ENCODE data around the gene PDE9A.

Gene PDE9A

DNA sequence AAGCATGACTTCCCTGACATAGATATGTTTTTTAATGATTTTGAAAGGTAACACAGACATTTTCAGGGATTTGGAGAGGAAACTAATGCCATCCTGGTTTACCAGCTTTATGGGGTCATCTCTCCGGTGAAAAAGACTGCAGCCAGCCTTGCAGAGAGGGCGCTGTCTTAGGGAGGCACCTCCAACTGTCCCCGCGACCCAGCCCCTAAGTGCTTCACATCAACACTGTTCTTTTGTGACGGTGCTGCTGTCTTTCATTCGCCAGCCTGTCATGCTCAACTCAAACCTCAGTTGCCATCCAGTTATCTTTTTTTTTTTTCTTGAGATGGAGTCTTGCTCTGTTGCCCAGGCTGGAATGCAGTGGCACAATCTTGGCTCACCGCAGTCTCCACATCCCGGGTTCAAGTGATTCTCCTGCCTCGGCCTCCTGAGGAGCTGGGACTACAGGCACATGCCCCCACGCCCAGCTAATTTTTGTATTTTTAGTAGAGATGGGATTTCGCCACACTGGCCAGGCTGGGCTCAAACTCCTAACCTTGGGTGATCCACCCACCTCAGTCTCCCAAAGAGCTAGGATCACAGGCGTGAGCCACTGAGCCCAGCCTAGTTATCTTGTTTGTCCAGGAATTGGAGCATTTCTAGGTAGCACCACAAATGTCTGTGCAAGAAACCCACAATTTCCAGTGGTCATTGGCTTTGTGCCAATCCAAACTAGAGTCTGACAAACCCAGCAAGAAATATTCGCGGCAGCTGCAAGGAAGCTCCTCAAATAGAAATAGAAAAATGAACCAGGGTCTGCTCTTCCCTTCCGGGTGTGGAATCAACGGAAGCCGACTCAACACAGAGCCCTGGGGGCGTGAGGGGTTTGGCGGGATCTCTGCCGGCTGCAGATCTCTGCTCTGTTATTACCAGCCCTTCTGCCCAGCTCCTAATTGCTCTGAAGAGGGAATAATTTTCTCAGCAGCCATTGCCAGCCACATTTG is 24.2 kb downstream of the PDE9A start:
- no peak for TF ChIP-seq SIN3A (IDR thresholded peaks at IDR 0.05; ENCODE audit: borderline replicate concordance, insufficient read depth, low read length)
- no peak for TF ChIP-seq FOXP2 (optimal IDR thresholded peaks at IDR 0.05; ENCODE audit: borderline replicate concordance, extremely low read depth, extremely low read length, insufficient read depth)
- TF ChIP-seq TAF1 (IDR thresholded peaks at IDR 0.05; ENCODE audit: borderline replicate concordance, insufficient read depth, low read length), result no peak
- TF ChIP-seq POLR2AphosphoS5 (IDR thresholded peaks at IDR 0.05; ENCODE audit: low read depth, low read length), result no peak
- TF ChIP-seq, protein P1, sequence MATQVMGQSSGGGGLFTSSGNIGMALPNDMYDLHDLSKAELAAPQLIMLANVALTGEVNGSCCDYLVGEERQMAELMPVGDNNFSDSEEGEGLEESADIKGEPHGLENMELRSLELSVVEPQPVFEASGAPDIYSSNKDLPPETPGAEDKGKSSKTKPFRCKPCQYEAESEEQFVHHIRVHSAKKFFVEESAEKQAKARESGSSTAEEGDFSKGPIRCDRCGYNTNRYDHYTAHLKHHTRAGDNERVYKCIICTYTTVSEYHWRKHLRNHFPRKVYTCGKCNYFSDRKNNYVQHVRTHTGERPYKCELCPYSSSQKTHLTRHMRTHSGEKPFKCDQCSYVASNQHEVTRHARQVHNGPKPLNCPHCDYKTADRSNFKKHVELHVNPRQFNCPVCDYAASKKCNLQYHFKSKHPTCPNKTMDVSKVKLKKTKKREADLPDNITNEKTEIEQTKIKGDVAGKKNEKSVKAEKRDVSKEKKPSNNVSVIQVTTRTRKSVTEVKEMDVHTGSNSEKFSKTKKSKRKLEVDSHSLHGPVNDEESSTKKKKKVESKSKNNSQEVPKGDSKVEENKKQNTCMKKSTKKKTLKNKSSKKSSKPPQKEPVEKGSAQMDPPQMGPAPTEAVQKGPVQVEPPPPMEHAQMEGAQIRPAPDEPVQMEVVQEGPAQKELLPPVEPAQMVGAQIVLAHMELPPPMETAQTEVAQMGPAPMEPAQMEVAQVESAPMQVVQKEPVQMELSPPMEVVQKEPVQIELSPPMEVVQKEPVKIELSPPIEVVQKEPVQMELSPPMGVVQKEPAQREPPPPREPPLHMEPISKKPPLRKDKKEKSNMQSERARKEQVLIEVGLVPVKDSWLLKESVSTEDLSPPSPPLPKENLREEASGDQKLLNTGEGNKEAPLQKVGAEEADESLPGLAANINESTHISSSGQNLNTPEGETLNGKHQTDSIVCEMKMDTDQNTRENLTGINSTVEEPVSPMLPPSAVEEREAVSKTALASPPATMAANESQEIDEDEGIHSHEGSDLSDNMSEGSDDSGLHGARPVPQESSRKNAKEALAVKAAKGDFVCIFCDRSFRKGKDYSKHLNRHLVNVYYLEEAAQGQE (IDR thresholded peaks at IDR 0.05; ENCODE audit: insufficient read depth in 1 of 2, low read depth in 2 of 2, low read length in 2 of 2), result no peak

DNA sequence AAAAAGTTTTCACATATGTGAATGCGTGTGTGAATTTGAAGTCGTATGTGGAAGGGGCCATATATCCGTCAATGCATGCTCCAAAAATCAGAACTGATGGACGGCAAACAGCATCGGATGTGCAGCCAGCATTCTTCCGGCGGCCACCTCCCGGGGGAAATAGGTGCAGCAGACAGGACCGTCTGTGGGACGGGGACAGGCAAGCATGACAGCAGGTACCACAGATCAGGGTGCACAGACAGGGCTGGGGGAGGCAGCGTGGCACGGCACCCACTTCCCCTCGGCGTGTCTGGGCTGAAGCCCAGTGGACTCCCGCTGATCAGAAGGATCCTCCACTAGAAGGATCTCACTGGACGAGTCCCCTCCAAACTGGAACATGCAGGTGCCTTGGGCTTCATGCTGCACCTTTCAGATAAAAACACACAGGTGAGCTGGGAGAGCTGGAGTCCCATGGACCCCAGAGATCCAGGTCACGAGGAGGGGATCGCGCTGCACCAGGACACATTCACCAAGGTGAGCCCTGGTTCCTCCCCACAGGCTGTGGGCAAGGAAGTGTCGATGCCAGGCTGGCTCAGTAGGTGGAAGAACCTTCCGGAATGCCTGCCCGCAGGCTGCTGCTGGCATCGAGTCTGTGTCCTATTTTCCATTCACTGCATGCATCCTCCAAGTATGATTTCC is 25.3 kb downstream of the PDE9A start:
- TF ChIP-seq, protein P1 (IDR thresholded peaks at IDR 0.05; ENCODE audit: insufficient read depth in 1 of 2, low read depth in 2 of 2, low read length in 2 of 2), result no peak
- TF ChIP-seq POLR2AphosphoS5 (IDR thresholded peaks at IDR 0.05; ENCODE audit: low read depth, low read length) (no peak), SIN3A (IDR thresholded peaks at IDR 0.05; ENCODE audit: borderline replicate concordance, insufficient read depth, low read length) (no peak), FOXP2 (optimal IDR thresholded peaks at IDR 0.05; ENCODE audit: borderline replicate concordance, extremely low read depth, extremely low read length, insufficient read depth) (no peak)

DNA sequence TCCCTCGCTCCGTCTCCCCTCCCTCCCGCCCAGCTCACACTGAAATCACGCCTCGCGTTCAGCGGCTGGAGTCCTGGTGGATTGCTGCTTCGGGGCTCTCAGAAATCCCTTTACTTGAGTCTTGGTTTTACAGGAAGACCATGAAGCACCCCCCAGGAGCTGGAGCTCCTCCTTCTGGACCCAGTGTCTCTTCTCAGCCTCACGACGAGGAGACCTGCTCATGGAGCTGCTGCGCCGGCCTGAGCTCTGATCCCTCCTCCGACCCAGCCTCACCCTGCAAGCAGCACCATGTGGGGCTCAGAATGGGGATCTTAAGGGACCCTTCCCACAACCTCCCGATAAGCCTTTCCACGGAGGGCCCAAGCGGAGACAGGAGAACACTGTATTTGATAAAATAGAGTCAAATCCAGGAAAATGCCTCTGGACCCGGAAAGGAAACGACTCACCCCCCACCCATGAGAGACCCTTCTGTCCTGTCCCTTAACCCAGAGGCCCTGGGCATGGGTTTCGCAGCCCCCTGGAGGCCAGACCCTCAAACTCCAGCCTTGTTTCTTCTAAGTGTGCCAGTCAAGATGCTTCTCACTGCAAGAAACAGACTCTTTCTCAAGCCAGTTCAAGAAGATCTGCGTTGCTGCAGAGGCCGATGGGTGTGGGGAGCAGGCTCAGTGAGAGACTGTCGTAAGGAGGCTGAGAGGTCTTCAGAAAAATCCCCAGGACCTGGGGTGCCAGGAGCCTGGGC is 26.1 kb downstream of the PDE9A start:
- TF ChIP-seq TAF1 (IDR thresholded peaks at IDR 0.05; ENCODE audit: borderline replicate concordance, insufficient read depth, low read length) (no peak), SIN3A (IDR thresholded peaks at IDR 0.05; ENCODE audit: borderline replicate concordance, insufficient read depth, low read length) (no peak), POLR2AphosphoS5 (IDR thresholded peaks at IDR 0.05; ENCODE audit: low read depth, low read length) (no peak), FOXP2 (optimal IDR thresholded peaks at IDR 0.05; ENCODE audit: borderline replicate concordance, extremely low read depth, extremely low read length, insufficient read depth) (no peak)
- TF ChIP-seq, protein P1 (IDR thresholded peaks at IDR 0.05; ENCODE audit: insufficient read depth in 1 of 2, low read depth in 2 of 2, low read length in 2 of 2), result no peak

- no peak for TF ChIP-seq SIN3A (IDR thresholded peaks at IDR 0.05; ENCODE audit: borderline replicate concordance, insufficient read depth, low read length)
- no peak for TF ChIP-seq POLR2AphosphoS5 (IDR thresholded peaks at IDR 0.05; ENCODE audit: low read depth, low read length)
- no peak for TF ChIP-seq TAF1 (IDR thresholded peaks at IDR 0.05; ENCODE audit: borderline replicate concordance, insufficient read depth, low read length)
- no peak for TF ChIP-seq FOXP2 (optimal IDR thresholded peaks at IDR 0.05; ENCODE audit: borderline replicate concordance, extremely low read depth, extremely low read length, insufficient read depth)
- TF ChIP-seq, protein P1 (IDR thresholded peaks at IDR 0.05; ENCODE audit: insufficient read depth in 1 of 2, low read depth in 2 of 2, low read length in 2 of 2), result no peak
These were observed 26.6 kb downstream of the PDE9A start for GRCh38 chr21:42680058-42680330.
